GM18909 (cell line): ENCODE measurements around the gene ADH4.
"Not testable (repeated sequence)": the region's sequence is repeated elsewhere in the genome, so short reads cannot be mapped to it uniquely, and the experiment has no call there.

ENCODE experiments used
- ATAC-seq: cut with Tn5 transposase; IDR thresholded peaks from one replicate; pipeline ENCODE4 v1.9.1; 2021; ENCODE audit warnings: mild to moderate bottlenecking; ENCODE audit not compliant: unreplicated experiment, poor library complexity

The ADH4 gene

DNA sequence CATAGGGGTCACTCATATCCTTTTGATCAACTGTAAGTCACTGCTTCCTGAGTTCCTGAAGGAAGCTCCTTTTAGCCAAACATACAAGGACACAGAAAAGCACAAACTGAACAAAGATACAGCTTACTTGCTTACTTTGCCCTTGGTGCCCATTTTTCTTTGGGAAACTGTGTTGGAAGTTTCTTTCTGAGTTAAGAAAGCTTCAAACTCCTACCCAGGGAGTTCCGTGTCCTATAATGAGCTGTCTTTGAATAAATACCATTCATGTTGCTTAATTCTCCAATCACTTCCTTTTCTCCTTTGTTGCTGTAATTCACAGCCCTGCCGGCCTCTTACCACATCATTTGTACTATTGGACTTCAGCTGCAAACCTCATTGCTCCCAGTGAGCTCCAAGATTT is at the start of gene ADH4:
ADH4 (minus strand) TSS at position 228 of the 400 bp plus-strand sequence; CDS start at position 153, 75 bp downstream.
- no peak for ATAC-seq

- ATAC-seq, result no peak
Measured at GRCh38 chr4:99190336-99190735, 46.2 kb upstream of the ADH4 start.

DNA sequence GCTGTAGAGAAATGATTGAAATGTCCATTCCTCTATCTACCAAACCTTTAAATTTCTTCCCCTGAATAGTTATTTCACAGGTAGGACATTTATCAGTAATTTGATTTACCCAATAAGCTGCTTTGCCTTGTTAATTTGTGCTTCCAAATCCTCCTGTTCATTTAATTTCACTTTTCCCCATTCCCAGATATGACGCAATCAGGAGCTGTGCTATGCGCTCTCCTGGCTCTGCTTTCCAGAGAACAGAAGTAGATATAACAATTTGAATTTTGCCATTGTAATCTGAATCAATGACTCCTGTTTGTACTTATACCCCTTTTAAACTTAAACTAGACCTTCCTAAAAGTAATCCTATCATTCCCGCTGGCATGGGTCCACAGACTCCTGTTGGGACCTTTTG is 45.8 kb upstream of the ADH4 start:
- ATAC-seq, result not testable (repeated sequence)

- ATAC-seq, result no peak
Measured at GRCh38 chr4:99186029-99186428, 41.9 kb upstream of the ADH4 start.

DNA sequence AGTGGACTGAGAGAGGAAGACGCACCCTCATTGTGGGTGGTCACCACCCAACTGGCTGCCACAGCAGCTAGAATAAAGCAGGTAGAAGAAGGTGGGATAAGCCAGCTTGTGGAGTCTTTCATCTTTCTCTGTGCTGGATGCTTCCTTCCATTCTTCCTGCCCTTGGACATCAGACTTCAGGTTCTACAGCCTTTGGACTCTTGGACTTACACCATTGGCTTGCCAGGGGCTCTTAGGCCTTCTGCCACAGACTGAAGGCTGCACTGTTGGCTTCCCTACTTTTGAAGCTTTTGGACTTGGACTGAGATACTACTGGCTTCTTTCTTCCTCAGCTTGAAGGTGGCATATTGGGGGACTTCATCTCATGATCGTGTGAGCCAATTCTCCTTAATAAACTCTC is 41.5 kb upstream of the ADH4 start:
- no peak for ATAC-seq

- ATAC-seq, result no peak
Measured at GRCh38 chr4:99180382-99181070, 36.4 kb upstream of the ADH4 start.

GRCh38 chr4:99179626-99180025 is 35.5 kb upstream of the ADH4 start:
- ATAC-seq, result no peak

DNA sequence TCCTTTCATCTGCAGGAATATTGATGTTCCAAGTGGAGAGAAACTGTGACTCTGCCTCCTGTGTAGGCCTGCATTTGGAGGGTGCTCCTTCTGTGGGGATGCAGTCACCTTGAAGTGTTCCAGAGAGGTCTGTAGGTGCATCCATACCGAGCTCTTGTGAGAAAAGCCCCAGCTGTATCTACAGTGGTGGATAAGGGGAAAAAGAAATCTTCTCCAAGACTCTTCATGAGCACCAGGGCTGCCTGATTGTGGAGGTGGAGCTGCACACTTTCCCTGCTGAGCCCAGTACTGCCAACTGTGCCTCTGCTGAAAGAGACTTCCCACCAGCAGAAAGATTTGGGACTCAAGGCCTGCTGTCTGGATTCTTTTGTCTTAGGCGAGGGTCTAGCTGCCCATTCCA is 35.1 kb upstream of the ADH4 start:
- no peak for ATAC-seq

DNA sequence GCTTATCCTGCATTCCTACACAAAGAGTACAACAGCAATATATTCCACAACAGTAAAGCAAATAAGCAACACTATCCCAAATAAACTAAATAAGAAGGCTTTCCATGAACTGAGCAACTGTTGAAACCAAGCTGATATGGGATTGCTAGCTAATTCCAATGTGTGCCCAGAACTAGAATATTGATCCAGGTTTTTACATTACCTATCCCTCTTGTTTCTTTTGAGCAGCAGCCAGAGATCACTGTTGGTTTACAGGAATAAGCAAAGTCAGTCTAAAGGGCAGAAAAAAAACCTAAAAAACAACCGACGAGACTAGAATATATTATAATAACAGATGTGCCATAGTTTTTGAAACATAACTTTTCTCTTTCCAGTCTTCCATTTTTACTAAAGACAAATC is 22.4 kb upstream of the ADH4 start:
- no peak for ATAC-seq

DNA sequence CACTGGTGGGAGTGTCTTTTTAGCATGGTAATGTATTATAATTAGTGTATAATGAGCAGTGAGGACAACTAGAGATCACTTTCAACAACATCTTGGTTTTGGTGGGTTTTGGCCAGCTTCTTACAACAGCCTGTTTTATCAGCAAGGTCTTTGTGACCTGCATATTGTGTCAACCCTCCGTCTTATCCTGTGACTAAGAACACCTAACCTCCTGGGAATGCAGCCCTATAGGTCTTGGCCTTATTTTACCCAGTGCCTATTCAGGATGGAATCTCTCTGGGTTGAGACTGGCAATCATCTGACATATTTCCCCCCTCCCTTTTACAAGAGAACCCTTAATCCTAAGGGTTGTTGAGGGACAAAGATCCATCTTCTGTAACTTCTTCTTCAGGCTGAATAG is 21.9 kb upstream of the ADH4 start:
- ATAC-seq, result no peak

- no peak for ATAC-seq
Measured at GRCh38 chr4:99161373-99162099, 17.4 kb upstream of the ADH4 start.

- ATAC-seq, result no peak
Measured at GRCh38 chr4:99159699-99160098, 15.6 kb upstream of the ADH4 start.

- no peak for ATAC-seq
Measured at GRCh38 chr4:99157478-99157935, 13.4 kb upstream of the ADH4 start.

DNA sequence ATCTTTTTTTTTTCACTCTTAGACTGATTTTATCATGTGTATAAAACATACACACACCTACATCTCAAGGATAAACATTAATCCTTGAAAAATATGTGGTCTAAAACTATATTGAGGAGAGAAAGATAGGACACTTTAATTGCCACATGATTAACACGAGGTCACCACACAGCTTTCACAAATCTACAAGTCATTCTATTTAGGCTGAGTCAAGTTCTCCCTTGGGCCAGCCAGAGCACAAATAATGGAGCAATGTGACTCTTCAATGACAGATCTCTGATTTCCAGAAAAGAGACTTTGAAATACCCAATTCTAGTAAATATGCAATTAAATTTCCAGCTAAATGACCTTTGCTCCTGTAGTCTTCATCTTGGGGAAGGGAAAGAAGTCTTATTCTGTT is 12.9 kb upstream of the ADH4 start:
- no peak for ATAC-seq

DNA sequence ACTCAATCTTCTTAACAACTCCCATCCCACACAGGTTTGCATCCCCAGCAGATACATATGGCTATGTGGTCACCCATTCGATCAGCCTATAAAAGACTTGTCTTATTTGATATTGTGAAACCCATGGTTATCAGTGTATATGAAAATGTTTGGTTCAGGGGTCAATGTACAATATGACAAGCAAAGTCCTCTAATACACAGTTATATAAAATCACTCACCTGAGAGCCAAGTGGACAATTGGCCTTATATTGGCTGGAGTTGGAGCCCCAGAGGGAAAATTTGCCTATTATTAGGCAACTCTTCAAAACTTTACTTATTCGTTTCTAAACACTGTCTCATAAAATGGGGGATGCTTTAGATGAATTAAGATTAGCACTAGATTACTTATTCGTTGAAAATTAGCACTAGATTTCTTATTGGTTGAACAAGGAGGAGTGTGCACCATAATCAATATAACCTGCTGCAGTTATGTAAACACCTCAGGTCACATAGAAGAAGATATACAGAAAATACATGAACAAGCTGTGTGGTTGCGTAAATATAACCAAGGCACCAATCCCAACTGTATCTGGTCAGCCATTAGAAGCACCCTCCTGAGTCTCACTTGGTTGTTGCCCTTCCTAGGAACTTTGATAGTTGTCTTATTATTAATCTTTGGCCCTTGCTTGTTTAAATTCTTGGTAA is 10.7 kb upstream of the ADH4 start:
- ATAC-seq, result no peak

DNA sequence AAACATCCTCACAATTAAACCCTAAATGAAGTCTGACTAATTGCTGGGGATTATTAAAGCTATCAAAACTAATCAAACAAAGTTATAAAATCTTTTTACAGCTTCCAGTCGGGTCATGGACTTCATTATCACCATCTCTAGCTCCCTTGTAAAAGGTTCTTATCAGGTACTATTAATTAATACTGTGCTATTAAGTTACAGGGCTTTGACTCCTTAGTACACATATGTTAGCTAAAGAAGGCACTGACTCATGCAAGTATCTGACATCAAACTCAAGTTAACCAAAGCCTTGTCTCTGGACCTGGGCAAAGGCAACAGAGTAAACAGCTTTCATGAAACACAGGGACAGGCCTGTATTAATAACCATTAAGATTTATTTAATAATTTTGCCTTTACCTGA is 7.9 kb upstream of the ADH4 start:
- no peak for ATAC-seq

GRCh38 chr4:99151452-99151851 is 7.4 kb upstream of the ADH4 start:
- no peak for ATAC-seq

- ATAC-seq, result no peak
Measured at GRCh38 chr4:99149426-99150019, 5.4 kb upstream of the ADH4 start.

DNA sequence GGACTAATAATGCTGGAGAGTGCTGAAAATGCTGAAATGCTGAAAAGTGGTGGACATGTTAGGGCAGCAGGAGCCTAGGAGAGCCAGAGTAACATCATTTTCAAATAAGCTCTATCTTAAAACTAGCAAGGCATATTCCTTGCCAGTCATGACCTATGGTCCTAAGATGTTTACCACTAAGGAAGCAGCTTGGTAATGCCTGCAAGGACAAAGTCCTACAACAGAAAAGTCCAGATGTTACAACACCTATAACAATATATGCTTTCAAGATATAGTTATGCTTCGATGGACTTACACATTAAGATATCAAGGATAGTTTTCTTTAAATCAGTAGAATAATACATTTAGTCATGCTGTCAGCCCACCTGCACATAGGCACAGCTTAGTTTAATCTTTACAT is 4.5 kb upstream of the ADH4 start:
- ATAC-seq, result no peak

- no peak for ATAC-seq
Measured at GRCh38 chr4:99144587-99144986, 490 bp upstream of the ADH4 start.

GRCh38 chr4:99136329-99136728 is 7.8 kb downstream of the ADH4 start:
- ATAC-seq, result no peak
